Measurements from ENCODE around the gene RMDN2. TPM values are rescaled to one million over a fixed set of nuclear protein-coding genes. Genes with fewer than 3 reads are reported as not detected.

The RMDN2 gene
- total RNA-seq, result 6.8 and 8.5 TPM in 2 replicates

GRCh38 chr2:37925063-37925897 is at the start of gene RMDN2:
Gene RMDN2, plus strand, starts transcription at chr2:37925287. Its CDS starts 3,991 bp downstream, at chr2:37929278.

Other genes starting within 250 kb of the RMDN2 start
- gene CYP1B1, start 150.9 kb downstream of the RMDN2 start, total RNA-seq, result 37.8 and 84.2 TPM in 2 replicates